GM19193 (cell line): ENCODE measurements around the gene PDGFA.

Source experiments
- POLR2A ChIP-seq: IDR thresholded peaks from 4 replicates; pipeline ENCODE4 v1.6.1; 2011; ENCODE audit not compliant: insufficient read depth, insufficient read length; ENCODE audit errors: extremely low read depth

The PDGFA gene

DNA sequence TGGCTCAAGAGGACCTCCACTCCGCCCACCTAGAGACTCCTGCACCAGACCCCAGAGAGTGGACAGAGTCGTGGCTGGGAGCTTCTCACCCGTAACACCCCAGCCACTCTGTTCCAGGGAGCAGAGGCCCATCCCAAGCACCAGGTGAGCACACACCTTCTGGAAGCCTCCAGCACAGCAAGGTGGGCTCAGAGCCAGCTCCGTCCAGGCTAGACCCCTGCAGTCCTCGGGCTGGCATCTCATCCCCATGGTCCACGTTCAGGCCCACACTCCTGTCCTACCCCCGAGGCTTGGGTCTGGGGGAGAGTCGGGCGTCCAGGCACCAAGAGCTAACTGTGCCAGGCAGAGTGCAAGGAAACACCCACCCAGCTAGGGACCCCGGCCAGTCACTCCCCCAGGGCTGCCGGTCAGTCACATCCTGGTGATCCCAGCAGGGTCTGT is 13.2 kb downstream of the PDGFA start:
- no peak for TF ChIP-seq POLR2A

DNA sequence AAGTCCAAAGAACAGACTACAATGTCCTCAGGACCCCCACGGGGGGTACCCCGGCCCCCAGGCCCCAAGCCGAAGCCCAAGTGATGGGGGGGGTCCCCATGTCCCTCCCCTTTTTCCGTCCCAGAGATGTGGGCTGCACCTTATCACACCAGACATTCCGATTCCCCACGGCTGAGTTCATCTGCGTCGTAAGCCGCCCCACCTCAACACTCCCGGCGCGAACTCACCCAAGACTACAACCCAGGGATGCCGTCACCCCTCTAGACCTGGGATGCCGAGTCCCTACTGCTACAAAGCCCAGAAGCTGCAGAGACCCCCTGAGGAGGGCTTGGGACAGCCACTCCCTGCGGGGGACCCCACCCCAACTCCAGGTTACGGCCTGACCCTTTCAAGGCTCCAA is 14.5 kb downstream of the PDGFA start:
- TF ChIP-seq POLR2A, result no peak

DNA sequence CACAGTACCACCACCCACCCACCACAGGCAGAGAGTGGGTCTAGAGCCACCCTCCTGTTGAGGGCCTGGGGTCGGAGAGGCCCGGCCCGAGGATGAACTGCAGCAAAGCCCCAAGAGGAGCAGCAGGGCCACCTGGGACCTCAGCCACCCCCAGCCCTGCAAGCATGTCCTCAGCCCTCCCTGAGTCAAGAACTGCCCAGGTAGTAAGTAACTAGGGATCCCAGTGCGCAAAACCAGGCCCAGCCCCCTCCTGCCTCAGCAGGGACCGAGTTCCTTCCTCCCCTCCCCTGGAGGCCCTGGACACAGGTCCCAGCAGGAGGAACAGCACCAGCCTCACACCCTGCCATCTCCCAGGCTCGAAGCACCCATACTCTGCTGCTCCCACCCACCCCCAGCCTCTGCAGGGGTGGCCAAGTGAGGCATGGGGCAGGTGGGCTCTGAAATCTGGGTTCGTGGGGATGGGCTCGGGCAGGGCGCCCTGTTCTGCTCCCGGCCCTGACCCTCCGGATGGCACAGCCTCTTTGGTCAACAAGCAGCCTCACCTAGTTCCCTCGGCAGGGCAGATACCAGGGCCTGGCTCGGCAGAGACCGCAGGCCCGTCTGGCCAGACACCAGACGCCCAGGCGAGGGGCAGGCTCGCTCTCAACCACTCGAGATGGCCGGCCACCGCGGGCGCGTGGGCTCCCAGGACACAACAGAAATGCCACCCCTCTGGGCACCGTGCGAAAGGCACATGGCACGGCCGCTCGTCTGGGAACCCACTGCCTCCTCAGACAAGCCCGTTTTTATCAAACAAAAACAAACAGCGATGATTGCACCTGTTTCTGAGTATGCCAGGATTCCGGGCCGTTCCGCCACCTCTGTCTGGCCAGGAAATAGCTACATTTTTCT is 15.2 kb downstream of the PDGFA start:
- TF ChIP-seq POLR2A, result no peak

DNA sequence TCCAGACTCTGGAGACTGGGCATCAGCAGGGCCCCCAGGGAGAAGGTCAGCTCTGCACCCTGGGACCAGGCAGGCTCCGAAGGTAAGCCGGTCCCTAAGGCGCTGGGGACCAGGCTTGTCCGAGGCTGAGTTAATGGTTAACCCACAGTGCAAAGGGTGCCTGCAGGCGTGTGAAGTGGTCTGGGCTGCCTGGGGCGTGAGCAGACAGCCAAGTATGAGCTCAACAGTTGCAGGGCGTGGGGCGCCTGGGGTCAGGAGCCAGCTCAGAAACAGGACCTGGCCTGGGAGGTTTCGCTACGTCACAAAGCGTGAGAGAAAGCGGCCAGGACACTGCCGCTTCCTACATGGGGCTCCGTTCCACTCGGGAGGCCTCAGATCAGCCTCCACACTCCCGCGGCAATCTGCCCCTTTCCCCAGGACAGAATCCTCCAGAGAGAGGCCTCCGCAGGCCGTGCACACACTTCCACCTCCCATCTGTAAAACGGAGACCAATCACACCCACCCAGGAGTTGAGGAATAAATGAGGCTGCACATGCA is 16.0 kb downstream of the PDGFA start:
- TF ChIP-seq POLR2A, result no peak

DNA sequence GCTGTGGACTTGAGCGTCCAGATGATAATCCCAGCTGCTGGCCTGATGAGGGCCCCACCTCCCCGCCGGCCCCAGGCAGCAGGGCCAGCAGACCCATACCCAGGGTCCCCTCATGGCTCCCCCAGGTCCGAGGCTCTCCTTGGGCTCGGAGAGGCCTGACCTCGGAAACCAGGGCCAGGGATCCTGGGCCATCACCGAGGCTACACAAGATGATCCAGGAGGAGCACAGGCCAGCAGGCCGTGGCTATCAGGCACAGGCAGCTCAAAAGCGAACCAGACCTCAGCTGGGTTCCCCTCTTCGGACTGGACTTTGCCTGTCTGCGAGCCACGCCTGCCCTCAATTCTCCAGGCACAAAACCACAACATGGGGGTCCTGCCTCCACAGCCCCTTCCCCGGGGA is 17.4 kb downstream of the PDGFA start:
- TF ChIP-seq POLR2A, result no peak

DNA sequence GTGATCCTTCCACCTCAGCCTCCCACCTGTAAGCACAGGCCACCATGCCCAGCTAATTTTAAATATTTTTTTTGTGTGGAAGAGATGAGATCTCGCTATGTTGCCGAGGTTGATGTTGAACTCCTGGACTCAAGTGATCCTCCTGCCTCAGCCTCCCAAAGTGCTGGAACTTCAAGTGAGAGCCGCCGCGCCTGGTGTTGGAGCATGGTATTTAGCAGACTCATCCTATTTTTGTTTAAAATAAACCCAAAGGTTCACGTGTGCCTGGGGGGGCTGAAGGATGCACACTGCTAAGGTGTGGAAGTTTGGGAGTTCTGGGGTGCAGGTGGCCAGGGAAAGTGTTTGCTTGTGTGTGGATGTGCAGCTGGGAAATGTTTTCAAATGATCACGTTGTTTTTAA is 18.1 kb downstream of the PDGFA start:
- TF ChIP-seq POLR2A, result no peak

DNA sequence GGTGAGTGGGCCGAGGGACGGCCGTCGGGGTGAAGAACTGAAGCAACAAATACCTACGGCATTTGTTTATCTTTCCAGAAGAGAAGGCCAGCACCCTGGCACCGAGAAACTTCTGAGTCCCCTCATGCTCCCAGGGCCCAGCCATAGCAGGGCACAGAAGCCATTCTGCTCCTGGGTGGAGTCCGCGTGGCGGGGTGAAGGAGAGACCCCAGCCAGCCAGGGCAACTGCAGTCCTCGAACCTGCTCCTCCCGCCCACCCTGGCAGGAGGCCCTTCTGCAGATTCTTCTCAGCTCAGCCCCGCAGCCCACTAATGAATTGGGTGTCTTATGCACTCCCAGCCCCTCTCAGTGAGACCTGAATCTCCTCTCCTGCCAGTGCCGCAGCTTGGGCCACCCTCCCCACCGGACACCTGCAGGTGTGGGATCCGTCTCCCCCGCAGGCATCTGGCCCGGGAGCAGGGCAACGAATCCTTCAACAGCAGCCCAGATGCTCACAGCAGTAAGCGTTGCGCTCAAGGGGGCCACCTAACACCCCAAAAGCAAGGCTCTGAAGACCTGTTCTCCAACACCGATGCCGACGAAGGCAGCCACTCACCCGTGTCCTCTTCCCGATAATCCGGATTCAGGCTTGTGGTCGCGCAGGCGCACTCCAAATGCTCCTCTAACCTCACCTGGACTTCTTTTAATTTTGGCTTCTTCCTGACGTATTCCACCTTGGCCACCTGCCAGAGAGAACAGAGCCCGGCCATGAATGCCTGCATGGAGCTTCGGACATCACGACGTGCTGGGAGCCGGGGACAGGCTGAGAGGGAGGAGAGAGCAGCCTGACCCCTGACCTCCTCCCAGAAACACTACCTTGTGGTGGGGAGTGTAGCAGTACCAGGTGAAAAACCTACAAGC is 18.9 kb downstream of the PDGFA start:
- TF ChIP-seq POLR2A, result no peak

DNA sequence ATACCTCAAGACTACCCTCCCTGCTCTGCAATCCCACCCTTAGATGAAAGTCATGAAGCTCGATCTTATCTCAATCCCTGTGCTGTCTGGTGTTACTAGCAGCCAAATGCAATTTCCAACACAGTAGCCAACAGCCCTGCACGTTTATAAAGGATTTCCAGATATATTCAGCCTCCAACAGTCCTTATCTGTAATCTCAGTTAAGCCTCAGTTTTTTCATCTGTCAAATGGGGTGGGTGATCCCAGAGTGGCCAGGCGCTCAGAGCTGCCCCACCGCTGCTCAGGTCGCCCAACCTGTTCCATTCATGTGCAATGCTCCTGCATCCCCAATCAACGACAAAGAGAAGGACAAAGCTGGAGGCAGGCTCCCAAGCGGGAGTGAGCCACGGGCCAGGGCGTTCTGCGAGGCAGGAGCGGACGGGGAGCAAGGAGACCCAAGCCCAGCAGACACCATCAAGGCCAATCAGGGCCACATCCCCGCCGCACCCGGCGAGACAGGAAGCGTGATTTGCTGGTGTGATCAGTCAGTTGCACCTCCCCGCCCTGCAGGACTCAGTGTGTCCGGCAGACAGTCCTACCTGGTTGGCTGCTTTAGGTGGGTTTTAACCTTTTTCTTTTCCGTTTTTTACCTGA is 19.7 kb downstream of the PDGFA start:
- no peak for TF ChIP-seq POLR2A

DNA sequence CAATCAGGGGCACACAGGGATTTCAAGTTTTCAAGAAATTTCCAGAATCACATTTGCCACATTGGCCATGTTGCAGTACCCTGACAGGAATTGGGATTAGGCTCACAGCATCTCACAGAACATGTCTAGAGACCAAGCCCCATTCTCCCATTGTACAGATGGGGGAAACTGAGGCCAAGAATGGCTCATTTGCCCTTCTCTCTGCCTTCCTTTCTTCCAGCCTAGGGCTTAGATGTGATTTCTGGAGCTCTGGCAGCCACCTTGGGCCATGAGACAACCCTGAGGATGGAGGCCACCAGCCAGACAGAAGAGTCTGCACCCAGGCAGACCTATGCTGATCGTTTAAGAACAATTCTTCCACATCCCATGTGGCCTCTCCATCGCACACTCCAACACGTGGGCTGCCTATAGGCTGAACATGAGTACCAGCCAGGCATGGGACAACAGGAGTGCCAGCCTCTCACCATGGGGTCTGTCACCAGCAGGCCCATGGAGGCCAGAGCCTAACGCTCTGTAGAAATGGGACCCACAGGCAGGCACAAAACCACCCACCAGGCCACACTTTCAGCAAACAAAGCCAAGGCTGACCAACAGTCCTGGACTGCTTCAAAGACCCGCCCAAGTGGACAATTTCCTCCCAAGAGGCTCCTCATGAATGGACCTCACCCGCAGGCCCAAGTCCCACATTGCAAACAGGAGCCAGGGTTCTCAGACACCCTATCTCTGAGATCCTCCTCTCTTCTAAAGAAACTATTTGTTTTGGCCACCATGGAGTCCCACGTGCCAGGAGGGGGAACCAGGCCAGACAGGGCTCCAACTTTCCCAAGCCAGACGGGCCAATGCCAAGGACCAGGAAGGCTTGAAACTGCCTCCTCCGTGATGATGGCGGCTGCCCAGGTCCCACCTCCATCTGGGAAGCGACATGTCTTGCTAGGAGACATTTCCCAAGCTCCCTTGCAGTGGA is 20.7 kb downstream of the PDGFA start:
- TF ChIP-seq POLR2A, result no peak

DNA sequence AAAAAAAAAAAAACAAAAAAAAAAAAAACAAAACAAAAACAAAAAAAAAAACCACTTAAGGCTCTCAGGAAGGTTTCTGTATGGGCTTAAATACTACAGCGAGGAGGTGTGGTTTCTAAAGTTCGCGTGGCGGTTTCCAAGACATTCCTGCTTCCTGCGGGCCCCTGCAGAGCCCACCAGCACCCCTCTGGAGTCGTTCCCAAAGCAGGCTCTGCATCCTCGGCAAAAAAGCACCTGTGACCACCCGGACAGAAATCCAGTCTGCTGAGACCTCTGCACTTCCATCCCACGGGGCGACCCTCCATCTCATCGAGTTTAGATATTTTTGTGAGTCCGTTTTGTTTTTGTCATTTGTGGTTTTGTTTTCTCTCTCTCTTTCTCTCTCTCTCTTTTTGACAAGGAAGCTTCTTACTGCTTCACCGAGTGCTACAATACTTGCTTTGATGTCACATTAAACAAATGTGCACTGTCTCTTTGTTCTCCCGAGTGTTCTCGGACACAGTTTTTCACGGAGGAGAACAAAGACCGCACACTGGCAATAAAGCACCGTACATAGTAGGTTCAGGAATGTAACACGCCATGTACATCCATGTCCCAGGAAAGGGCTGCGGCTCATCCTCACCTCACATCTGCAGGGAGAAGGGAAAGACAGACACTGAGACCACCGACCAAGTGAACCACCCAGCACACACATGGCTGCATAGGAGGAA is 21.5 kb downstream of the PDGFA start:
- no peak for TF ChIP-seq POLR2A

DNA sequence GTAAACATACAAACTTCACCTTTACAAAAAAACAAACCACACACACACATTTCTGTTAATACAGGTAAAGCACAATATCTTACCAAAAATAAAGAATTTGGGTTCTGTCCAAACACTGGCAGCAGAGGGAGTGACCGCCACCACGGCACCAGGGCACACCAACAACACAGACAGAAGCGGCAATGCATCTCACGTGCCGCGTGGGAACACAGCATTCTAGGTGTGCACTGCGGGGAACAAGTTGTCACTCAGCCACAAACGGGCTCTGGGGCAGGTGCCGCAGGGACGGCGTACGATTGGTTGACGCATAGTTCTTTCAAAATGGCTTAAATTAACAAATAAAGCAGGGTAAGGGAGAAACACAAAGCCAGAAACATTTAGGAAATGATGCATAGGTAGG is 22.3 kb downstream of the PDGFA start:
- TF ChIP-seq POLR2A, result no peak

DNA sequence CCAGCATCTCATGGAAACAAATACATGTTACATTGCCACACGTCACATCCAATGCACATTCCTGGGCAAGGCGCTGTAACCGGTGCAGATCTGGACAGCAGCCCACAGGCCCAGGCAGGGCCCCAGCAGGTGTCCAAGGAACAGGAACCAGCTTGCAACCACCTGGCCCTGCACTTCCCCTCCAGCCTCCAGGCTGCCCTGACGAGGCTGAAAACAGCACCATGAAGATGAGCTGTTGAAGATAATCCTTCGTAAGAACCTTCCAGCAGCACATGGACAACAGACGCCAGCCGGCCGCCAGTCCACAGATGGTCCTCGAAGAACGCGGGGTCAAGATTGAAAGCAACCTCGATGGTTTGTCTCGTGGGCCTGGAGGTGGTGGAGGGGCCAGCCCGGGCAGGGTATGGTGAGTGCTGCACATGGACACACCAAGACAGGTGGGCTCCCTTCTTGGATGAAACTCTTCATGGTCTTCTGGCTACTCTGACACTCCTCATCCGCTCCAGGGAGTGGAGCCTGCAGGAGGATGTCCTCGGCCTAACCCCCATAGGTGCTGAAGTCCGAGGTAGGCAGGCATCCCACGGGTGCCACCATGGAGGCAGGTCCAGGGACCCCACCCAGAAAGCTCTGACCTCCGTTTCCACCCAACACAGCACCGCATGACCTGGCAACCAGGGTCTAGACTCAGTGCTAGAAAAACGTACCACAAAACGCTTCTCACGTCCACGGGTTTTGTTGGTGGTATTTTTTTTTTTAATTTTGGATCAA is 22.9 kb downstream of the PDGFA start:
- no peak for TF ChIP-seq POLR2A
